PC-9 (cell line): ENCODE measurements around the gene LRMDA. TPM values are rescaled to one million over a fixed set of nuclear protein-coding genes. Genes with fewer than 3 reads are reported as not detected.

Experiments used
- BruUV-seq: library from RNA; stranded (reverse); fragments of 400-500 nt; replicated peaks from 2 replicates; lab custom pipeline; 2021; lab: Mats Ljungman, UMichigan
- CTCF ChIA-PET: fragments of 300-600 bp; sonication (Branson Sonifier 250); formaldehyde crosslinking; loops from one replicate; lab custom pipeline; 2022; ENCODE audit warnings: antibody characterized with exemption; lab: Charles Lee
- POLR2A ChIA-PET: fragments of 300-600 bp; sonication (Branson Sonifier 250); formaldehyde crosslinking; loops from one replicate; lab custom pipeline; 2022; ENCODE audit warnings: antibody characterized with exemption; ENCODE audit not compliant: unreplicated experiment; lab: Charles Lee
- DNase-seq, 2 experiments: peaks; one replicate each; pipeline versions ENCODE4 v3.0.0 to v3.0.0-alpha.2; 2015 to 2022; ENCODE audit warnings: mixed read lengths in 1 of 2
- H2AFZ ChIP-seq: fragments of 200-600 bp; sonication (generic); 2 replicates; pipeline ENCODE4 v1.8.1; 2017; ENCODE audit warnings: antibody characterized with exemption
- H3F3A ChIP-seq: fragments of 200-600 bp; sonication (generic); 2 replicates; pipeline ENCODE4 v1.8.1; 2017; ENCODE audit warnings: antibody characterized with exemption, mild to moderate bottlenecking, low read depth; ENCODE audit not compliant: insufficient read depth
- H3K27ac ChIP-seq: fragments of 200-600 bp; sonication (generic); 2 replicates; pipeline ENCODE4 v1.6.1; 2016; ENCODE audit warnings: mixed run types
- H3K27me3 ChIP-seq: fragments of 200-600 bp; sonication (generic); 2 replicates; pipeline ENCODE4 v1.6.1; 2016; ENCODE audit warnings: low read depth, mixed run types; ENCODE audit not compliant: insufficient read depth
- H3K36me3 ChIP-seq: fragments of 200-600 bp; sonication (generic); 2 replicates; pipeline ENCODE4 v1.6.1; 2016; ENCODE audit warnings: low read depth, mixed run types
- H3K4me1 ChIP-seq: fragments of 200-600 bp; sonication (generic); replicated peaks from 2 replicates; pipeline ENCODE4 v1.6.1; 2016; ENCODE audit warnings: mixed run types; ENCODE audit not compliant: insufficient read depth
- H3K4me2 ChIP-seq: fragments of 200-600 bp; sonication (generic); 2 replicates; pipeline ENCODE4 v1.6.1; 2017; ENCODE audit warnings: mixed run types
- H3K4me3 ChIP-seq: fragments of 200-600 bp; sonication (generic); 2 replicates; pipeline ENCODE4 v1.6.1; 2016; ENCODE audit warnings: mixed run types
- H3K79me2 ChIP-seq: fragments of 200-600 bp; sonication (generic); 2 replicates; pipeline ENCODE4 v1.6.1; 2017; ENCODE audit warnings: low read depth, mixed run types
- H3K9me2 ChIP-seq: fragments of 200-600 bp; sonication (generic); 2 replicates; pipeline ENCODE4 v1.8.1; 2017; ENCODE audit warnings: mild to moderate bottlenecking; ENCODE audit not compliant: insufficient read depth
- H3K9me3 ChIP-seq: fragments of 200-600 bp; sonication (generic); 2 replicates; pipeline ENCODE4 v1.8.1; 2016; ENCODE audit warnings: low read depth; ENCODE audit not compliant: insufficient read depth
- H4K20me1 ChIP-seq: fragments of 200-600 bp; sonication (generic); 2 replicates; pipeline ENCODE4 v1.8.1; 2017; ENCODE audit not compliant: insufficient read depth
- CTCF ChIP-seq: fragments of 200-600 bp; sonication (generic); conservative IDR thresholded peaks from 2 replicates; pipeline ENCODE4 v1.6.1; 2017; ENCODE audit warnings: mixed run types, antibody characterized with exemption, mild to moderate bottlenecking, moderate library complexity
- EZH2 ChIP-seq: fragments of 200-600 bp; sonication (generic); IDR thresholded peaks from 2 replicates; pipeline ENCODE4 v1.8.0; 2017; ENCODE audit warnings: antibody characterized with exemption, low read depth
- intact Hi-C: fragments of 100-400 bp; cut with micrococcal nuclease; formaldehyde crosslinking; loops from one replicate; pipeline ENCODE4 v1.10.0; 2022; ENCODE audit not compliant: unreplicated experiment
- total RNA-seq: library from RNA; stranded (reverse); gene quantifications from 2 replicates; pipeline ENCODE4 v1.2.3, GENCODE V29; 2021

The LRMDA gene
- total RNA-seq, 1 experiment from 2014 or later = not detected

GRCh38 chr10:75466001-75466400 lies 34.6 kb downstream of the LRMDA start:
- Histone ChIP-seq H3F3A (peaks cover 5% of the 10 kb centered on the region; the same call in 1 of the 2 replicates), H3K36me3 (no peaks in the 10 kb centered on the region), H3K4me2 (no peak overlapping the region), H2AFZ (no peak overlapping the region), H3K9me2 (no peaks in the 10 kb centered on the region; the same call in 1 of the 2 replicates), H3K4me1 (peaks cover 16% of the 10 kb centered on the region), H3K27me3 (no peaks in the 10 kb centered on the region), H3K79me2 (no peaks in the 10 kb centered on the region), H3K27ac (no peak overlapping the region), H3K9me3 (no peaks in the 10 kb centered on the region), H4K20me1 (no peaks in the 10 kb centered on the region), H3K4me3 (no peak overlapping the region)
- no TSS peak for BruUV-seq
- no peak for TF ChIP-seq EZH2
- TF ChIP-seq CTCF = no peak
- no peak for DNase-seq
- CTCF ChIA-PET = no interaction called here
- intact Hi-C loops = no loop called here
- POLR2A ChIA-PET = no interaction called here

GRCh38 chr10:75466886-75467285 lies 35.5 kb downstream of the LRMDA start:
- Histone ChIP-seq H4K20me1 (no peaks in the 10 kb centered on the region), H3K4me2 (no peak overlapping the region), H3K4me3 (no peak overlapping the region), H3K9me2 (no peaks in the 10 kb centered on the region), H3K27ac (no peak overlapping the region), H3K4me1 (peaks cover 16% of the 10 kb centered on the region), H3K27me3 (no peaks in the 10 kb centered on the region), H2AFZ (no peak overlapping the region), H3K79me2 (no peaks in the 10 kb centered on the region), H3F3A (peaks cover 5% of the 10 kb centered on the region; the same call in 1 of the 2 replicates), H3K9me3 (no peaks in the 10 kb centered on the region), H3K36me3 (no peaks in the 10 kb centered on the region)
- CTCF ChIA-PET = no interaction called here
- POLR2A ChIA-PET = no interaction called here
- intact Hi-C loops = no loop called here
- DNase-seq = no peak
- no peak for TF ChIP-seq EZH2
- TF ChIP-seq CTCF = no peak
- BruUV-seq = no TSS peak

GRCh38 chr10:75468612-75469005 lies 37.2 kb downstream of the LRMDA start:
- H3K9me2 ChIP-seq = no peaks in the 10 kb centered on the region
- H3F3A ChIP-seq = peaks cover 5% of the 10 kb centered on the region; the same call in 1 of the 2 replicates
- no peaks in the 10 kb centered on the region for H3K27me3 ChIP-seq
- 0 out of 2 replicates have a peak overlapping the region, but pooled peaks have one; percentile 18 for H3K4me2 ChIP-seq
- no peak overlapping the region for H2AFZ ChIP-seq
- ChIA-PET CTCF (no interaction called here), POLR2A (no interaction called here)
- H3K4me1 ChIP-seq = peaks cover 16% of the 10 kb centered on the region
- TF ChIP-seq EZH2 (no peak), CTCF (no peak)
- H3K36me3 ChIP-seq = no peaks in the 10 kb centered on the region
- no peak overlapping the region for H3K27ac ChIP-seq
- no peaks in the 10 kb centered on the region for H3K79me2 ChIP-seq
- no peaks in the 10 kb centered on the region; the same call in 1 of the 2 replicates for H3K9me3 ChIP-seq
- H3K4me3 ChIP-seq = no peak overlapping the region
- no peaks in the 10 kb centered on the region for H4K20me1 ChIP-seq
- intact Hi-C loops = no loop called here
- no peak for DNase-seq
- BruUV-seq = no TSS peak
